AG09309 (cell line): Measurements from ENCODE around the gene YKT6.
A peak's percentile ranks its signal among the peaks of the same experiment; 100 is the strongest.

Experiments
- DNase-seq: peaks from one replicate; pipeline ENCODE4 v3.0.0-alpha.2; 2010; ENCODE audit warnings: low read depth
- H3K4me3 ChIP-seq: 2 replicates; pipeline ENCODE4 v1.5.1; 2011; ENCODE audit warnings: mild to moderate bottlenecking, low read depth, low read length, moderate library complexity; ENCODE audit not compliant: control insufficient read depth
- TF ChIP-seq, protein P1 (sequence below): IDR thresholded peaks from 2 replicates; pipeline ENCODE4 v1.5.1; 2011; ENCODE audit warnings: mild to moderate bottlenecking, low read depth, low read length, inconsistent platforms; ENCODE audit not compliant: insufficient read depth, control insufficient read depth; ENCODE audit errors: missing control alignments

Gene YKT6

DNA sequence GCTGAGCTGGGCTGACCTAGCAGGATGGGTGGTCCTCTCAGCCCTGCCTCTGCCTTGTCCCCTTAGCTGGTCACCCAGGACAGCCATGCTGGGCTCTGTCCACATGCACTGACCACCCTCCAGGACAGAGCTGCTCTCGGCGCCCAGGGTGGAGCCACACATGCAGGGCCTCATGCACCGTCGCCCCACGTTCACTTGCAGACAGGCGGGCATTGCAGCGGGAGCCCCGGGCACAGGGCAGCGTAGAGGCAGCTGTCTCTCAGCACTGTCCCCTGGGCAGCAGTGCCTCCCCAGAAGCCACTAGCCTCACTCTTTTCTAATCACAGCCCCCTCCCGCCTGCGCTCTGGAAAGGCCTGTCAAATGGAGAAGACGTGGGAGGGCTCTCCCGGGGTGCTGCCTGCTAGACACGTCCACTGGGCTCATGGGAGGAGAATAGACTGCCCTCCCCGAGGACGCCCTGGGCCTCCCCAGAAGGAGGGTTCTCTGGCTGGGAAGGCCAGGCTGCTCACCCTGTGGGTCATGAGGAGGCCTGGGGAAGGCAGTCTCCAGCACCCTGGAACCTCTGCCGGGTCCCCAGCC, 37.4 kb downstream of the YKT6 start:
- DNase-seq: no peak
- TF ChIP-seq, protein P1, sequence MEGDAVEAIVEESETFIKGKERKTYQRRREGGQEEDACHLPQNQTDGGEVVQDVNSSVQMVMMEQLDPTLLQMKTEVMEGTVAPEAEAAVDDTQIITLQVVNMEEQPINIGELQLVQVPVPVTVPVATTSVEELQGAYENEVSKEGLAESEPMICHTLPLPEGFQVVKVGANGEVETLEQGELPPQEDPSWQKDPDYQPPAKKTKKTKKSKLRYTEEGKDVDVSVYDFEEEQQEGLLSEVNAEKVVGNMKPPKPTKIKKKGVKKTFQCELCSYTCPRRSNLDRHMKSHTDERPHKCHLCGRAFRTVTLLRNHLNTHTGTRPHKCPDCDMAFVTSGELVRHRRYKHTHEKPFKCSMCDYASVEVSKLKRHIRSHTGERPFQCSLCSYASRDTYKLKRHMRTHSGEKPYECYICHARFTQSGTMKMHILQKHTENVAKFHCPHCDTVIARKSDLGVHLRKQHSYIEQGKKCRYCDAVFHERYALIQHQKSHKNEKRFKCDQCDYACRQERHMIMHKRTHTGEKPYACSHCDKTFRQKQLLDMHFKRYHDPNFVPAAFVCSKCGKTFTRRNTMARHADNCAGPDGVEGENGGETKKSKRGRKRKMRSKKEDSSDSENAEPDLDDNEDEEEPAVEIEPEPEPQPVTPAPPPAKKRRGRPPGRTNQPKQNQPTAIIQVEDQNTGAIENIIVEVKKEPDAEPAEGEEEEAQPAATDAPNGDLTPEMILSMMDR: no peak
- no peak overlapping the region for H3K4me3 ChIP-seq

- no peak for DNase-seq
- H3K4me3 ChIP-seq: no peak overlapping the region
- TF ChIP-seq, protein P1: no peak
These were observed 38.6 kb downstream of the YKT6 start for GRCh38 chr7:44239361-44239760.

- DNase-seq: no peak
- TF ChIP-seq, protein P1: no peak
These were observed 39.6 kb downstream of the YKT6 start for GRCh38 chr7:44240376-44240775.

DNA sequence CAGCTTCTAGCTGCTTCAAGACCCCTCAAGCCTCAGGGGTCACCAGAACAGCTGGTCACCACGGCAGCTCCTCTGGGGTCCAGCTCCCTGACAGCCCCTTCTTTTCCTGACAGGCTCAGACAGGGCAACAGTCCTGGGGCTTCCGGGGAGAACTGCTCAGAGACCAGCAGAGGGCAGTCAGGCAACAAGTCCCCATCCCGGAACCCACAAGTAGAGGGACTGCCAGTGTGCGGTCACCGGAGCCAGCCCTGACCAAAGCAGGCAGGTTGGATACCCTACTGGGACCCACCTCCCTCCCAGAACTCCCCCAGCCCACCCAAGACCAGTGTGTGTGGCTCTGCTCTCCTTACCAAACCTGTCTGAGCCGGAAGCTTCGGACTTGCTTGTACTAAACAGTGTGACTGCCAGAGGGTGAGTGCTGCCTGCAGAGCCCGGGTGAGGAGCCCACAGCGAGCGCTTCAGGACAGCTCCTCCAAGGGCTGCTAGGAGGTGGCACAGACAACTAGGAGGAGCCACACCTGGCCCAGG, 40.3 kb downstream of the YKT6 start:
- no peak overlapping the region; the same call in 1 of the 2 replicates for H3K4me3 ChIP-seq
- DNase-seq: peak; percentile 46
- TF ChIP-seq, protein P1: peak; percentile 91

More at GRCh38 chr7:44240376-44240775, 39.6 kb downstream of the YKT6 start:
- no peak overlapping the region for H3K4me3 ChIP-seq

DNA sequence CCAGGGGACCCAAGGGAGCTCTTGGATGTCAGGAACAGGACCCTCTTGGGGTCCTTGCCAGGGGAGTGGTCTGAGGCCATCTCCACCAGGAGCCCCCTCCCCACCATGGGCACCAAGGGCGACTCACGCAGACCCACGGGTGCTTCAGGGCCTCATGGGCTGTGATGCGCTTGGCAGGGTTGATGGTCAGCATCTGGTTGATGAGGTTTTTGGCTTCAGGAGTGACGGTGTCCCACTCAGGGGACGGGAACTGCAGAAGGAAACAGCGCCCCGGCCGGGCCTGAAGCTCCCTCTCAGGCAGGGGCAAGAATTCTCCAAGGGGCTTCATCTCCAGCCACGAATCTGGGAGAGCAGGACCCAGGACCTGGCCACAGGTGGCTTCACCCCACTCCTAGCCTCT, 41.3 kb downstream of the YKT6 start:
- DNase-seq: no peak
- TF ChIP-seq, protein P1: no peak
- no peak overlapping the region for H3K4me3 ChIP-seq

GRCh38 chr7:44244282-44244681, 43.5 kb downstream of the YKT6 start:
- no peak for DNase-seq
- H3K4me3 ChIP-seq: no peak overlapping the region
- TF ChIP-seq, protein P1: peak; percentile 60
